HEK293 (cell line): Measurements from ENCODE around the gene PARD3B.

Source experiments
- EGR2 ChIP-seq: fragments of 450-650 bp; formaldehyde crosslinking; IDR thresholded peaks from 2 replicates; pipeline ENCODE4 v1.5.1; 2016; ENCODE audit warnings: low read depth, missing biosample characterization, missing genetic modification characterization
- IKZF3 ChIP-seq: fragments of 450-650 bp; IDR thresholded peaks from 2 replicates; pipeline ENCODE4 v1.5.0; 2018; ENCODE audit warnings: missing biosample characterization, mild to moderate bottlenecking, missing genetic modification characterization, moderate library complexity
- KLF1 ChIP-seq: fragments of 450-650 bp; formaldehyde crosslinking; IDR thresholded peaks from 2 replicates; pipeline ENCODE4 v1.5.1; 2016; ENCODE audit warnings: missing biosample characterization, missing genetic modification characterization
- KLF10 ChIP-seq: fragments of 450-650 bp; IDR thresholded peaks from 2 replicates; pipeline ENCODE4 v1.5.1; 2018; ENCODE audit warnings: missing biosample characterization, mild to moderate bottlenecking, missing genetic modification characterization
- KLF16 ChIP-seq: fragments of 450-650 bp; formaldehyde crosslinking; IDR thresholded peaks from 2 replicates; pipeline ENCODE4 v1.5.1; 2017; ENCODE audit warnings: missing biosample characterization, missing genetic modification characterization
- MEIS1 ChIP-seq: sonication (generic); formaldehyde crosslinking; IDR thresholded peaks from 2 replicates; pipeline ENCODE4 v1.8.1; 2022; ENCODE audit warnings: missing genetic modification reagents, mild to moderate bottlenecking, borderline replicate concordance
- MYNN ChIP-seq: fragments of 450-650 bp; formaldehyde crosslinking; IDR thresholded peaks from 2 replicates; pipeline ENCODE4 v1.5.1; 2016; ENCODE audit warnings: missing biosample characterization, missing genetic modification characterization, borderline replicate concordance
- SCRT2 ChIP-seq: fragments of 450-650 bp; formaldehyde crosslinking; IDR thresholded peaks from 2 replicates; pipeline ENCODE4 v1.5.1; 2016; ENCODE audit warnings: missing biosample characterization, missing genetic modification characterization
- YY2 ChIP-seq: fragments of 450-650 bp; formaldehyde crosslinking; IDR thresholded peaks from 2 replicates; pipeline ENCODE4 v1.5.1; 2016; ENCODE audit warnings: missing biosample characterization, missing genetic modification characterization
- ZBTB17 ChIP-seq: fragments of 450-650 bp; formaldehyde crosslinking; IDR thresholded peaks from 2 replicates; pipeline ENCODE4 v1.5.1; 2016; ENCODE audit warnings: missing biosample characterization, missing genetic modification characterization
- ZBTB20 ChIP-seq: fragments of 450-650 bp; formaldehyde crosslinking; IDR thresholded peaks from 2 replicates; pipeline ENCODE4 v1.5.1; 2016; ENCODE audit warnings: missing biosample characterization, missing genetic modification characterization
- ZBTB8A ChIP-seq: fragments of 450-650 bp; formaldehyde crosslinking; IDR thresholded peaks from 2 replicates; pipeline ENCODE4 v1.5.1; 2016; ENCODE audit warnings: missing biosample characterization, missing genetic modification characterization
- ZFHX2 ChIP-seq: fragments of 450-650 bp; formaldehyde crosslinking; conservative IDR thresholded peaks from 2 replicates; pipeline ENCODE4 v1.5.1; 2016; ENCODE audit warnings: missing biosample characterization, missing genetic modification characterization
- ZIC2 ChIP-seq: fragments of 450-650 bp; formaldehyde crosslinking; IDR thresholded peaks from 2 replicates; pipeline ENCODE4 v1.5.1; 2016; ENCODE audit warnings: missing biosample characterization, missing genetic modification characterization
- ZNF10 ChIP-seq: fragments of 450-650 bp; formaldehyde crosslinking; IDR thresholded peaks from 2 replicates; pipeline ENCODE4 v1.5.1; 2017; ENCODE audit warnings: missing biosample characterization, missing genetic modification characterization
- ZNF138 ChIP-seq: fragments of 450-650 bp; formaldehyde crosslinking; IDR thresholded peaks from 2 replicates; pipeline ENCODE4 v1.5.1; 2016; ENCODE audit warnings: missing biosample characterization, missing genetic modification characterization, borderline replicate concordance
- ZNF140 ChIP-seq: fragments of 450-650 bp; formaldehyde crosslinking; IDR thresholded peaks from 2 replicates; pipeline ENCODE4 v1.5.1; 2016; ENCODE audit warnings: missing biosample characterization, missing genetic modification characterization
- ZNF19 ChIP-seq: fragments of 450-650 bp; formaldehyde crosslinking; IDR thresholded peaks from 2 replicates; pipeline ENCODE4; 2016; ENCODE audit warnings: missing biosample characterization, missing genetic modification characterization, low read depth
- ZNF311 ChIP-seq: fragments of 450-650 bp; formaldehyde crosslinking; IDR thresholded peaks from 2 replicates; pipeline ENCODE4 v1.5.1; 2017; ENCODE audit warnings: missing biosample characterization, missing genetic modification characterization, borderline replicate concordance
- ZNF335 ChIP-seq: fragments of 450-650 bp; formaldehyde crosslinking; conservative IDR thresholded peaks from 2 replicates; pipeline ENCODE4 v1.5.1; 2016; ENCODE audit warnings: missing biosample characterization, missing genetic modification characterization
- ZNF341 ChIP-seq: fragments of 450-650 bp; formaldehyde crosslinking; IDR thresholded peaks from 2 replicates; pipeline ENCODE4; 2016; ENCODE audit warnings: low read depth, missing biosample characterization, missing genetic modification characterization
- ZNF473 ChIP-seq: fragments of 450-650 bp; formaldehyde crosslinking; IDR thresholded peaks from 2 replicates; pipeline ENCODE4 v1.5.1; 2017; ENCODE audit warnings: missing biosample characterization, missing genetic modification characterization
- ZNF660 ChIP-seq: fragments of 450-650 bp; IDR thresholded peaks from 2 replicates; pipeline ENCODE4 v1.5.1; 2018; ENCODE audit warnings: missing biosample characterization, mild to moderate bottlenecking, missing genetic modification characterization
- ZNF707 ChIP-seq: fragments of 450-650 bp; formaldehyde crosslinking; IDR thresholded peaks from 2 replicates; pipeline ENCODE4 v1.5.1; 2016; ENCODE audit warnings: missing biosample characterization, missing genetic modification characterization
- ZNF768 ChIP-seq: fragments of 450-650 bp; formaldehyde crosslinking; IDR thresholded peaks from 2 replicates; pipeline ENCODE4 v1.5.1; 2018; ENCODE audit warnings: missing biosample characterization, mild to moderate bottlenecking, missing genetic modification characterization
- ZSCAN30 ChIP-seq: fragments of 450-650 bp; IDR thresholded peaks from 2 replicates; pipeline ENCODE4 v1.5.1; 2018; ENCODE audit warnings: missing biosample characterization, mild to moderate bottlenecking, missing genetic modification characterization, moderate library complexity
- ZXDB ChIP-seq: fragments of 450-650 bp; formaldehyde crosslinking; IDR thresholded peaks from 2 replicates; pipeline ENCODE4 v1.5.1; 2016; ENCODE audit warnings: missing biosample characterization, missing genetic modification characterization
- TF ChIP-seq, protein P1 (sequence below): fragments of 450-650 bp; formaldehyde crosslinking; IDR thresholded peaks from 2 replicates; pipeline ENCODE4 v1.5.1; 2016; ENCODE audit warnings: missing biosample characterization, missing genetic modification characterization
- TF ChIP-seq, protein P2 (sequence below): fragments of 450-650 bp; formaldehyde crosslinking; IDR thresholded peaks from 2 replicates; pipeline ENCODE4 v1.5.1; 2016; ENCODE audit warnings: missing biosample characterization, missing genetic modification characterization
- TF ChIP-seq, protein P3 (sequence below): fragments of 450-650 bp; formaldehyde crosslinking; IDR thresholded peaks from 2 replicates; pipeline ENCODE4 v1.5.1; 2016; ENCODE audit warnings: missing biosample characterization, missing genetic modification characterization
- TF ChIP-seq, protein P4 (sequence below): fragments of 450-650 bp; formaldehyde crosslinking; IDR thresholded peaks from 2 replicates; pipeline ENCODE4 v1.5.0; 2017; ENCODE audit warnings: missing biosample characterization, missing genetic modification characterization, borderline replicate concordance
- TF ChIP-seq, protein P5 (sequence below): sonication (generic); formaldehyde crosslinking; IDR thresholded peaks from 2 replicates; pipeline ENCODE4 v1.8.1; 2022; ENCODE audit warnings: mild to moderate bottlenecking, moderate library complexity, missing genetic modification reagents

Gene PARD3B

DNA sequence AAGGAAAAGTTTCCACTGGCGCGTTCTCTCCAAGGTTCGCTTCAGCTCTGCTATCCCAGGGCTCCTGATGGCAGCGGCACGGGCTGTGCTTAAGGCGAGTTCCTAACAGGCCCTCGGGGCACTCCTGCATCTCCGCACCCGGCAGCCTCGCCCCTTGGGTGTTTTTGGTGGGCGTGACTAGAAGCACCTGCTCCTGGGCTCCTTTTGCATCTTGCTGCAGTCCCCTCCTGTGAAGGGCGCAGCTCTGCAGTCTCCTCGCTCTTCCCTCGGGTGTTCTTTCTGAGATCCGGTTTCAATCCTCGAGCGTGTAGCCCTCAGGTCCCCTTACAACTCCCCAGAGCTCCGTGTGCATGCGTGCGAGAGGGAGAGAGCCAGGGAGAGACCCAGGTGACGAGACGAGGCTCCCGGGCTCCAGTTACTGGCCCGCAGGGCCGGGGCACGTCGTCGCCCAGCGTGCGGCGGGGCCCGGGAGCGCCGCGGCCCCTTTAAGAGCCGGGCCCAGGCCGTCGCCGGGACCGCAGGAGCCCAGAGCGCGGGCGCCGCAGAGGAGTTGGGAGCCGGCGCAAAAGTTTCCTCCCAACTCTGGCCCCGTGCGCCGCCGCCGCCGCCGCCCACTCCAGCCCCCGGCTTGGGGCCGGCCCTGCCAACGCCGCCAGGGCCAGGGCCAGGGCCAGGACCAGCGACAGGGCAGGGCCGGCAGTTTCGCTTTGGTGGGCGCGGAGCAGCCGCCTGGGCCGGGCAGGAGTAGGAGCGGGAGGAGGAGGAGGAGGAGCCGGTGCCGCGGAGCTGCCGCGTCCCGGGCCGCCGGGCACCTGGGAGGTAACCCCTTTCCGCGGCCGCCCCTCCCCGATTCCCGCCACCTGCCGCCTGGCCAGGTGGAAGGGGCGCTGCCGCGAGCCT lies at the start of gene PARD3B (continued):
- TF ChIP-seq, protein P1, sequence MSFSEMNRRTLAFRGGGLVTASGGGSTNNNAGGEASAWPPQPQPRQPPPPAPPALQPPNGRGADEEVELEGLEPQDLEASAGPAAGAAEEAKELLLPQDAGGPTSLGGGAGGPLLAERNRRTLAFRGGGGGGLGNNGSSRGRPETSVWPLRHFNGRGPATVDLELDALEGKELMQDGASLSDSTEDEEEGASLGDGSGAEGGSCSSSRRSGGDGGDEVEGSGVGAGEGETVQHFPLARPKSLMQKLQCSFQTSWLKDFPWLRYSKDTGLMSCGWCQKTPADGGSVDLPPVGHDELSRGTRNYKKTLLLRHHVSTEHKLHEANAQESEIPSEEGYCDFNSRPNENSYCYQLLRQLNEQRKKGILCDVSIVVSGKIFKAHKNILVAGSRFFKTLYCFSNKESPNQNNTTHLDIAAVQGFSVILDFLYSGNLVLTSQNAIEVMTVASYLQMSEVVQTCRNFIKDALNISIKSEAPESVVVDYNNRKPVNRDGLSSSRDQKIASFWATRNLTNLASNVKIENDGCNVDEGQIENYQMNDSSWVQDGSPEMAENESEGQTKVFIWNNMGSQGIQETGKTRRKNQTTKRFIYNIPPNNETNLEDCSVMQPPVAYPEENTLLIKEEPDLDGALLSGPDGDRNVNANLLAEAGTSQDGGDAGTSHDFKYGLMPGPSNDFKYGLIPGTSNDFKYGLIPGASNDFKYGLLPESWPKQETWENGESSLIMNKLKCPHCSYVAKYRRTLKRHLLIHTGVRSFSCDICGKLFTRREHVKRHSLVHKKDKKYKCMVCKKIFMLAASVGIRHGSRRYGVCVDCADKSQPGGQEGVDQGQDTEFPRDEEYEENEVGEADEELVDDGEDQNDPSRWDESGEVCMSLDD (tag by site-specific recombination) = no peak
- TF ChIP-seq ZNF341 (tag by site-specific recombination) (peak; percentile 86), ZNF707 (no peak), ZNF768 (tag by site-specific recombination) (no peak), ZNF140 (no peak), KLF10 (tag by site-specific recombination) (0 out of 2 replicates have a peak, but pooled peaks have one; percentile 42), ZBTB20 (peak; percentile 92), ZBTB17 (peak; percentile 88), SCRT2 (tag by site-specific recombination) (no peak), MYNN (tag by site-specific recombination) (no peak), ZNF311 (tag by site-specific recombination) (no peak), ZNF335 (tag by site-specific recombination) (peak; percentile 61; the same call in 1 of the 2 replicates), ZBTB8A (tag by site-specific recombination) (peak; percentile 89), ZXDB (0 out of 2 replicates have a peak, but pooled peaks have one; percentile 21), YY2 (tag by site-specific recombination) (no peak), IKZF3 (tag by site-specific recombination) (peak; percentile 19; the same call in 1 of the 2 replicates), MEIS1 (CRISPR knock-in tag) (no peak), ZNF660 (tag by site-specific recombination) (peak; percentile 77), KLF16 (peak; percentile 32; the same call in 1 of the 2 replicates), ZFHX2 (tag by site-specific recombination) (peak; percentile 62), ZIC2 (tag by site-specific recombination) (peak; percentile 39; the same call in 1 of the 2 replicates), ZSCAN30 (tag by site-specific recombination) (peak; percentile 57; the same call in 1 of the 2 replicates), EGR2 (tag by site-specific recombination) (0 out of 2 replicates have a peak, but pooled peaks have one; percentile 10), ZNF10 (no peak), KLF1 (tag by site-specific recombination) (peak; percentile 36; the same call in 1 of the 2 replicates), ZNF473 (no peak), ZNF138 (no peak), ZNF19 (tag by site-specific recombination) (no peak)
- TF ChIP-seq, protein P2, sequence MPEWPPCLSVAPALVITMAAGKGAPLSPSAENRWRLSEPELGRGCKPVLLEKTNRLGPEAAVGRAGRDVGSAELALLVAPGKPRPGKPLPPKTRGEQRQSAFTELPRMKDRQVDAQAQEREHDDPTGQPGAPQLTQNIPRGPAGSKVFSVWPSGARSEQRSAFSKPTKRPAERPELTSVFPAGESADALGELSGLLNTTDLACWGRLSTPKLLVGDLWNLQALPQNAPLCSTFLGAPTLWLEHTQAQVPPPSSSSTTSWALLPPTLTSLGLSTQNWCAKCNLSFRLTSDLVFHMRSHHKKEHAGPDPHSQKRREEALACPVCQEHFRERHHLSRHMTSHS (tag by site-specific recombination) = no peak
- TF ChIP-seq, protein P3, sequence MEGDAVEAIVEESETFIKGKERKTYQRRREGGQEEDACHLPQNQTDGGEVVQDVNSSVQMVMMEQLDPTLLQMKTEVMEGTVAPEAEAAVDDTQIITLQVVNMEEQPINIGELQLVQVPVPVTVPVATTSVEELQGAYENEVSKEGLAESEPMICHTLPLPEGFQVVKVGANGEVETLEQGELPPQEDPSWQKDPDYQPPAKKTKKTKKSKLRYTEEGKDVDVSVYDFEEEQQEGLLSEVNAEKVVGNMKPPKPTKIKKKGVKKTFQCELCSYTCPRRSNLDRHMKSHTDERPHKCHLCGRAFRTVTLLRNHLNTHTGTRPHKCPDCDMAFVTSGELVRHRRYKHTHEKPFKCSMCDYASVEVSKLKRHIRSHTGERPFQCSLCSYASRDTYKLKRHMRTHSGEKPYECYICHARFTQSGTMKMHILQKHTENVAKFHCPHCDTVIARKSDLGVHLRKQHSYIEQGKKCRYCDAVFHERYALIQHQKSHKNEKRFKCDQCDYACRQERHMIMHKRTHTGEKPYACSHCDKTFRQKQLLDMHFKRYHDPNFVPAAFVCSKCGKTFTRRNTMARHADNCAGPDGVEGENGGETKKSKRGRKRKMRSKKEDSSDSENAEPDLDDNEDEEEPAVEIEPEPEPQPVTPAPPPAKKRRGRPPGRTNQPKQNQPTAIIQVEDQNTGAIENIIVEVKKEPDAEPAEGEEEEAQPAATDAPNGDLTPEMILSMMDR = no peak
- TF ChIP-seq, protein P4, sequence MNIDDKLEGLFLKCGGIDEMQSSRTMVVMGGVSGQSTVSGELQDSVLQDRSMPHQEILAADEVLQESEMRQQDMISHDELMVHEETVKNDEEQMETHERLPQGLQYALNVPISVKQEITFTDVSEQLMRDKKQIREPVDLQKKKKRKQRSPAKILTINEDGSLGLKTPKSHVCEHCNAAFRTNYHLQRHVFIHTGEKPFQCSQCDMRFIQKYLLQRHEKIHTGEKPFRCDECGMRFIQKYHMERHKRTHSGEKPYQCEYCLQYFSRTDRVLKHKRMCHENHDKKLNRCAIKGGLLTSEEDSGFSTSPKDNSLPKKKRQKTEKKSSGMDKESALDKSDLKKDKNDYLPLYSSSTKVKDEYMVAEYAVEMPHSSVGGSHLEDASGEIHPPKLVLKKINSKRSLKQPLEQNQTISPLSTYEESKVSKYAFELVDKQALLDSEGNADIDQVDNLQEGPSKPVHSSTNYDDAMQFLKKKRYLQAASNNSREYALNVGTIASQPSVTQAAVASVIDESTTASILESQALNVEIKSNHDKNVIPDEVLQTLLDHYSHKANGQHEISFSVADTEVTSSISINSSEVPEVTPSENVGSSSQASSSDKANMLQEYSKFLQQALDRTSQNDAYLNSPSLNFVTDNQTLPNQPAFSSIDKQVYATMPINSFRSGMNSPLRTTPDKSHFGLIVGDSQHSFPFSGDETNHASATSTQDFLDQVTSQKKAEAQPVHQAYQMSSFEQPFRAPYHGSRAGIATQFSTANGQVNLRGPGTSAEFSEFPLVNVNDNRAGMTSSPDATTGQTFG (tag by site-specific recombination) = no peak
- TF ChIP-seq, protein P5, sequence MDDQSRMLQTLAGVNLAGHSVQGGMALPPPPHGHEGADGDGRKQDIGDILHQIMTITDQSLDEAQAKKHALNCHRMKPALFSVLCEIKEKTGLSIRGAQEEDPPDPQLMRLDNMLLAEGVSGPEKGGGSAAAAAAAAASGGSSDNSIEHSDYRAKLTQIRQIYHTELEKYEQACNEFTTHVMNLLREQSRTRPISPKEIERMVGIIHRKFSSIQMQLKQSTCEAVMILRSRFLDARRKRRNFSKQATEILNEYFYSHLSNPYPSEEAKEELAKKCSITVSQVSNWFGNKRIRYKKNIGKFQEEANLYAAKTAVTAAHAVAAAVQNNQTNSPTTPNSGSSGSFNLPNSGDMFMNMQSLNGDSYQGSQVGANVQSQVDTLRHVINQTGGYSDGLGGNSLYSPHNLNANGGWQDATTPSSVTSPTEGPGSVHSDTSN = no peak
